HCT116 (cell line): ENCODE data around the gene ARR3. TPM values are rescaled to one million over a fixed set of nuclear protein-coding genes. Genes with fewer than 3 reads are reported as not detected.
A peak's percentile ranks its signal among the peaks of the same experiment; 100 is the strongest.

Experiments used
- ATAC-seq: fragments of 200-7000 bp; cut with Tn5 transposase; 2 replicates; pipeline ENCODE4 v1.9.1; 2020; ENCODE audit warnings: mild to moderate bottlenecking, moderate library complexity
- BruUV-seq: library from RNA; stranded (reverse); fragments of 400-500 nt; replicated peaks from 2 replicates; lab custom pipeline; 2021; lab: Mats Ljungman, UMichigan
- CTCF ChIA-PET: fragments of 300-600 bp; sonication (Branson Sonifier 250); formaldehyde crosslinking; loops from one replicate; lab custom pipeline; 2021; ENCODE audit warnings: antibody characterized with exemption; lab: Charles Lee
- POLR2A ChIA-PET: fragments of 300-600, 350-600 bp; sonication (Branson Sonifier 250); formaldehyde crosslinking; loops from one replicate; lab custom pipeline; 2021; ENCODE audit warnings: antibody characterized with exemption; lab: Charles Lee
- RAD21 ChIA-PET, 2 experiments: fragments of 300-600 bp; sonication (Branson Sonifier 250); formaldehyde crosslinking; loops; one replicate each; lab custom pipeline; 2023; ENCODE audit warnings: low total read pairs in 2 of 2; ENCODE audit not compliant: uncharacterized antibody in 2 of 2, unreplicated experiment in 2 of 2, low non-redundant PET in 1 of 2; lab: Charles Lee
- DNase-seq: peaks from one replicate; pipeline ENCODE4 v3.0.0-alpha.2; 2010; ENCODE audit warnings: low read depth, low spot score
- H2AFZ ChIP-seq: fragments of 200-600 bp; shearing (Covaris generic), sonication (generic); 2 replicates; pipeline ENCODE4 v1.6.1; 2017; ENCODE audit warnings: low read depth, mixed run types, mixed read lengths, antibody characterized with exemption, low read length; ENCODE audit not compliant: poor library complexity, severe bottlenecking
- H3K27ac ChIP-seq: 2 replicates; pipeline ENCODE4 v1.5.1; 2012; ENCODE audit warnings: low read depth, low read length
- H3K27me3 ChIP-seq: fragments of 200-600 bp; sonication (generic); 2 replicates; pipeline ENCODE4 v1.6.1; 2016; ENCODE audit warnings: mixed run types, low read length, mixed read lengths; ENCODE audit not compliant: insufficient read depth
- H3K36me3 ChIP-seq, 2 experiments: fragments of 200-500 bp in 1 of 2; fragments of 200-600 bp in 1 of 2; sonication (Bioruptor generic) in 1 of 2; sonication (generic) in 1 of 2; 2 replicates each; pipeline versions ENCODE4 v1.5.1 to v1.6.1; 2014 to 2016; ENCODE audit warnings: low read length in 2 of 2, inconsistent platforms in 1 of 2, mixed read lengths in 1 of 2, mixed run types in 1 of 2; ENCODE audit not compliant: insufficient read depth in 2 of 2, control insufficient read depth in 1 of 2
- H3K4me1 ChIP-seq, 2 experiments: fragments of 200-600 bp in 1 of 2; sonication (generic) in 1 of 2; 2 replicates each; pipeline versions ENCODE4 v1.5.1 to v1.6.1; 2012 to 2017; ENCODE audit warnings: low read length in 2 of 2, inconsistent platforms in 1 of 2, mild to moderate bottlenecking in 1 of 2, mixed read lengths in 1 of 2, mixed run types in 1 of 2, moderate library complexity in 1 of 2; ENCODE audit not compliant: insufficient read depth in 2 of 2, control insufficient read depth in 1 of 2
- H3K4me2 ChIP-seq: fragments of 200-600 bp; sonication (generic); 2 replicates; pipeline ENCODE4 v1.6.1; 2017; ENCODE audit warnings: mixed run types, low read length, mixed read lengths
- H3K4me3 ChIP-seq, 2 experiments: fragments of 200-600 bp in 1 of 2; sonication (generic) in 1 of 2; replicated peaks in 1 of 2; 2 replicates each; pipeline ENCODE4 v1.5.1; 2011 to 2016; ENCODE audit warnings: low read length in 2 of 2, control low read depth in 1 of 2, low read depth in 1 of 2, mild to moderate bottlenecking in 1 of 2, mixed read lengths in 1 of 2, mixed run types in 1 of 2
- H3K79me2 ChIP-seq: fragments of 200-600 bp; sonication (generic); 2 replicates; pipeline ENCODE4 v1.6.1; 2017; ENCODE audit warnings: mild to moderate bottlenecking, mixed run types, low read length, moderate library complexity, mixed read lengths; ENCODE audit not compliant: insufficient read depth
- H3K9ac ChIP-seq: fragments of 200-600 bp; sonication (generic); 2 replicates; pipeline ENCODE4 v1.6.1; 2016; ENCODE audit warnings: low read length, mixed read lengths
- H3K9me2 ChIP-seq: fragments of 200-600 bp; sonication (generic), shearing (Covaris generic); 2 replicates; pipeline ENCODE4 v1.6.1; 2017; ENCODE audit warnings: mixed run types, mild to moderate bottlenecking, moderate library complexity; ENCODE audit not compliant: insufficient read depth
- H3K9me3 ChIP-seq, 2 experiments: fragments of 200-500 bp in 1 of 2; fragments of 200-600 bp in 1 of 2; sonication (Bioruptor generic) in 1 of 2; sonication (generic) in 1 of 2; 2 replicates each; pipeline ENCODE4 v1.6.1; 2014 to 2017; ENCODE audit warnings: low read length in 2 of 2, mixed read lengths in 2 of 2, inconsistent platforms in 1 of 2, low read depth in 1 of 2, mild to moderate bottlenecking in 1 of 2, mixed run types in 1 of 2, moderate library complexity in 1 of 2; ENCODE audit not compliant: control insufficient read depth in 1 of 2, insufficient read depth in 1 of 2
- H4K20me1 ChIP-seq: fragments of 200-600 bp; sonication (generic), shearing (Covaris generic); 2 replicates; pipeline ENCODE4 v1.6.1; 2017; ENCODE audit warnings: mixed run types, mild to moderate bottlenecking, moderate library complexity; ENCODE audit not compliant: insufficient read depth
- CEBPB ChIP-seq: IDR thresholded peaks from 2 replicates; pipeline ENCODE4 v1.6.1; 2012; ENCODE audit warnings: low read depth
- EGR1 ChIP-seq: IDR thresholded peaks from 2 replicates; pipeline ENCODE4 v1.6.1; 2012; ENCODE audit warnings: low read depth
- ELF1 ChIP-seq: IDR thresholded peaks from 2 replicates; pipeline ENCODE4 v1.6.1; 2012; ENCODE audit warnings: low read depth, borderline replicate concordance
- EZH2 ChIP-seq: fragments of 200-600 bp; sonication (generic); IDR thresholded peaks from 2 replicates; pipeline ENCODE4 v1.6.1; 2017; ENCODE audit warnings: antibody characterized with exemption, mixed run types
- EZH2phosphoT487 ChIP-seq: fragments of 200-600 bp; IDR thresholded peaks from 2 replicates; pipeline ENCODE4 v1.6.1; 2018; ENCODE audit warnings: antibody characterized with exemption, borderline replicate concordance
- FOSL1 ChIP-seq: IDR thresholded peaks from 2 replicates; pipeline ENCODE4 v1.6.1; 2012; ENCODE audit warnings: low read depth
- JUND ChIP-seq: IDR thresholded peaks from 2 replicates; pipeline ENCODE4 v1.6.1; 2012
- MAX ChIP-seq: IDR thresholded peaks from 2 replicates; pipeline ENCODE4 v1.6.1; 2012
- POLR2A ChIP-seq: IDR thresholded peaks from 2 replicates; pipeline ENCODE4 v1.7.0; 2011; ENCODE audit warnings: borderline replicate concordance; ENCODE audit not compliant: insufficient read depth, insufficient read length; ENCODE audit errors: extremely low read depth
- RAD21 ChIP-seq: IDR thresholded peaks from 2 replicates; pipeline ENCODE4 v1.6.1; 2012; ENCODE audit warnings: low read depth, mild to moderate bottlenecking
- REST ChIP-seq: IDR thresholded peaks from 2 replicates; pipeline ENCODE4 v1.6.1; 2012; ENCODE audit warnings: low read depth
- SIN3A ChIP-seq: IDR thresholded peaks from 2 replicates; pipeline ENCODE4 v1.6.1; 2012; ENCODE audit warnings: low read depth
- SP1 ChIP-seq: IDR thresholded peaks from 2 replicates; pipeline ENCODE4 v1.6.1; 2012; ENCODE audit warnings: low read depth
- TCF7L2 ChIP-seq: IDR thresholded peaks from 2 replicates; pipeline ENCODE4 v1.7.0; 2011; ENCODE audit warnings: borderline replicate concordance, inconsistent platforms; ENCODE audit not compliant: insufficient read depth, insufficient read length; ENCODE audit errors: extremely low read depth
- ZBTB33 ChIP-seq: IDR thresholded peaks from 2 replicates; pipeline ENCODE4 v1.6.1; 2011; ENCODE audit warnings: mild to moderate bottlenecking, low read length, moderate library complexity; ENCODE audit not compliant: insufficient replicate concordance; ENCODE audit errors: extremely low read depth
- ZFX ChIP-seq: fragments of 450-650 bp; IDR thresholded peaks from 2 replicates; pipeline ENCODE4 v1.6.1; 2017
- intact Hi-C: fragments of 100-400 bp; cut with micrococcal nuclease; formaldehyde crosslinking; loops from 2 replicates; pipeline ENCODE4 v1.10.0; 2022
- total RNA-seq: library from RNA; stranded (reverse); gene quantifications from one replicate; pipeline ENCODE4 v1.2.1, GENCODE V29; 2021; ENCODE audit not compliant: unreplicated experiment

Gene ARR3
- total RNA-seq, 1 experiment from 2014 or later = not detected

GRCh38 chrX:70253377-70254062 lies 14.6 kb upstream of the ARR3 start (continued):
- TF ChIP-seq FOSL1 (peak; percentile 81), ZFX (no peak), JUND (peak; percentile 73), SP1 (peak; percentile 41; the same call in 1 of the 2 replicates), EZH2 (no peak), SIN3A (no peak), EZH2phosphoT487 (no peak), ELF1 (no peak), RAD21 (no peak), ZBTB33 (no peak), POLR2A (no peak), EGR1 (no peak), TCF7L2 (no peak), CEBPB (peak; percentile 70), MAX (no peak)

GRCh38 chrX:70254063-70254400 lies 14.1 kb upstream of the ARR3 start:
- Histone ChIP-seq H3K36me3 (no peaks in the 10 kb centered on the region), H3K9ac (peak overlapping the region; percentile 17; the same call in 1 of the 2 replicates), H3K4me2 (peak overlapping the region; percentile 66), H2AFZ (peak overlapping the region; percentile 33), H3K79me2 (no peaks in the 10 kb centered on the region), H3K4me1 (peaks cover 16 to 46% of the 10 kb centered on the region in 2 experiments), H4K20me1 (no peaks in the 10 kb centered on the region), H3K27ac (peak overlapping the region; percentile 71), H3K27me3 (no peaks in the 10 kb centered on the region), H3K9me3 (no peaks in the 10 kb centered on the region), H3K4me3 (peak overlapping the region in 1 of 2 experiments; percentile 13; a peak in 1 of 4 replicates), H3K9me2 (no peaks in the 10 kb centered on the region)
- DNase-seq (peak; percentile 48), ATAC-seq (peak; percentile 80)
- BruUV-seq = no TSS peak
- intact Hi-C loops = no loop called here
- ChIA-PET CTCF (interaction anchor here (1.4 kb wide), 1 partner anchor 9 kb away, joined by 6 read pairs; no protein-coding TSS in a partner anchor), RAD21 (no interaction called here), POLR2A (interaction anchor here (1.0 kb wide), 1 partner anchor 9 kb away, joined by 3 read pairs; no protein-coding TSS in a partner anchor)
- TF ChIP-seq FOSL1 (peak; percentile 5; the same call in 1 of the 2 replicates), EZH2 (no peak), JUND (peak; percentile 54), SP1 (peak; percentile 40), ELF1 (peak; percentile 47), ZBTB33 (no peak), POLR2A (no peak), REST (no peak)
